GM18520 (cell line): ENCODE data around the gene COL11A1.

Experiments used
- ATAC-seq: cut with Tn5 transposase; IDR thresholded peaks from one replicate; pipeline ENCODE4 v1.9.1; 2021; ENCODE audit not compliant: unreplicated experiment

The COL11A1 gene

GRCh38 chr1:102919659-102920058 lies 188.7 kb downstream of the COL11A1 start:
- ATAC-seq: no peak

DNA sequence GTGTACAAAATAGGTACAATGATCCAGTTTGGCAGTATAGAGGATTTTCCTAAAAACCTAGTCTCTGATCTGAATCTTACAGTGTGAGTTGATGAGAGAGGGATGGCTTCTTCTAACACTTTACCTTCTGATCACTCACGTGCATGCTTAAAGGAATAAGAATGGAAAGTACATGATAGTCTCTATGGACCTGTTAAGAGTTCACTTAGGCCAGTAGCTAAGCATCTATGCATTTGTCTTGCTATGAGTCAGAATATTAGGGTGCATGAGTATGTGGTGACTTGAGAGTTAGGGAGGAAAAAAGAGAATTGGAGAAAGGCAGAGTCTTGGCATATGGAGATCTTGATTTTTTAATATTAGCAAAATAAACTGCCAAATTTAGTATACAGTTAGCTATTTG lies 206.3 kb downstream of the COL11A1 start:
- ATAC-seq: no peak

- ATAC-seq: no peak
Observed at GRCh38 chr1:102899935-102900334, 208.4 kb downstream of the COL11A1 start.

- no peak for ATAC-seq
Observed at GRCh38 chr1:102897557-102897956, 210.8 kb downstream of the COL11A1 start.

DNA sequence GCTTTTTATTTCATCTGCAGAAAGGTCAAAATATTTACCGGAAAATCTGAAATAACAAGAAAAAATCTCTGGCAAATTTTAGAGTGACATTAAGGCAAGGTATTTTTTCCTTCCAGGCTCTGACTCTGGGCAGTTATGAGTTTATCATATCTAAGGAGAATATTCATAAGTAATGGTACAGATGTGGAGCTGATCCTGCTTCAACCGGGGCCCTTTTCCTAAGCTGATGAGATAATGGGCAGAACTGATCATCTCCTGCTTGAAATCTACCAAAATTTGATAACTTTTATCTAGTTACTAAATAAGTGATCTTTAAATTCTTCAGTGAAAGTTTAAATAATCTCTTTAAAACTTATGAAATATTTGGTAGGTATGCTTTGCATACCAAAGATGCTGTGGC lies 211.6 kb downstream of the COL11A1 start:
- no peak for ATAC-seq

DNA sequence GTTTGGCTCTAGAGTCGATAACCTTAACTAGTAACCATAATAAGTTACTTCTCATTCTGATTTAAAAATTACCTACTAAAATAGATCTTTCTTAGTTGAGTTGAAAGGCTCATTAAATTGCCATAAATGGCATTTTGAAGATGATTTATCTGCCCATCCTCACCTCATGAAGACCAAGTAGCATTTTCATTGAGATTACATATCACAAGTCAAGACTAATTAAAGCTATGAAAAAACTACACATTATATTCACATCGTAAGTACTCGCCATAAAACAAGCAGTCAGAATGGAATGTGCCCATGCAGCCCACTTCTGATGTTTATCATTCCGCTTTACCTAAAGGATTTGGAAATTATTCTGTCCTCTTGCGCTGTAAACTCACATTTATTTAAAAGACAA lies 212.0 kb downstream of the COL11A1 start:
- no peak for ATAC-seq

- no peak for ATAC-seq
Observed at GRCh38 chr1:102891868-102892625, 216.3 kb downstream of the COL11A1 start.

- ATAC-seq: no peak
Observed at GRCh38 chr1:102886638-102887037, 221.7 kb downstream of the COL11A1 start.

DNA sequence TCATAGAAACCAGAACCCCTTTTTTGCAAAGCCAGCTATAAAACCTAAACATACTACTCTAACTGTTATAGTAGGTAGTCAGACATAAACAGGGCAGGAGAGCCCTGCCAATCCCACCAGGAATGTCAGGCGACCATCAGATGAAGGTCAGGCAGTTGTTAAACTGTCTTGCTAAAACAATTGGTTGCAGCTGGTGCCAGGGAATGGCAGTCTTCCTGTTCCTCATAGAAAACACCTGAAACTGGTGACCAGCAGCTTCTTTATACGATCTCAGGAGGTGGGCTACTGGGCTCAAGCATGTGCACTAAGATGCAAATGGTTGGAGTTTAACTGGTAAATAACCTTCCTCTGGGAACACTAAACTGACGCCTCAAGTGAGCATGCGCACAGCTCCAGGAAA lies 224.1 kb downstream of the COL11A1 start:
- ATAC-seq: no peak

DNA sequence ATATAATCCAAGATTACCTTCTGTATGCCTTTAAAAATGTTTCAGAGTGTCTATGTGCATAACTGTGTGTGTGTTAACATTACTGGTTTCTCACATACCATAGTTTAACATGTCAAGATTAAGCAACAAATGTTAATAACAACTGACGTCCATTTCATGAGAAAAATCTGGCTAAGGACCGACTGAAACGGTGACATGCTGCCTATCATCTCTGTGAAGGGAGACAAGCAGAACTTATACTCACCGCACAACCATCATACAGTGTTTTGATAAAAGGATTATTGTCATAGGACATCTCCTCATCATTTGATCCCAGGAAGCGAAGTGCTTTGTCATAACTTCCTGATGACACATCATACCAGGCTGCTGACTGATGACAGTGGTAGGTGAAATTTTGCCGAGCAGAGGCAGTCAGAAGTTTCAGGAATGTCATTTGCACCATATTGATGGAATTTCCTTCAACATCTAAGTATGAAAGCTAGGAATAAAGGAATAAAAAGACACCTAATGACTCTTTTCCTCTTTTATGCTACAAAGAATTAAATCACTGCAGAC lies 228.8 kb downstream of the COL11A1 start:
- ATAC-seq: no peak

DNA sequence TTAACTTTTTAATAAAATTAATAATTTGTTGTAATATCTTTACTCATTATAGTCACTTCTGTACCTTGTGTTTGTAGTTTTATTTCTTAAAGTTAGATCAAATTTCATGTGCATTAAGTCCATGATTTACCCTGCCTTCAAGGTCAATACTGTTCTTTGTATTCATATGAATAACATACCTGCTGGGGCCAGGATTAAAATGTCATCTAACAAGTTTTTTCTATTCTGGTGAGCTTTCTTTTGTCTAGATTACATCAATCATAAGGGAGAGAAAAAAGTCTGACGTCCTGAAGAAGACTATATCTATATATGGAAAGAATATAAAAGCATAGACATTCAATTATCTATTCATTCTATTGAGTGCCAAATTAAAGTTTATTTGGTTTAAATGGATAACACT lies 232.6 kb downstream of the COL11A1 start:
- ATAC-seq: no peak

- no peak for ATAC-seq
Observed at GRCh38 chr1:102872526-102872925, 235.8 kb downstream of the COL11A1 start.

DNA sequence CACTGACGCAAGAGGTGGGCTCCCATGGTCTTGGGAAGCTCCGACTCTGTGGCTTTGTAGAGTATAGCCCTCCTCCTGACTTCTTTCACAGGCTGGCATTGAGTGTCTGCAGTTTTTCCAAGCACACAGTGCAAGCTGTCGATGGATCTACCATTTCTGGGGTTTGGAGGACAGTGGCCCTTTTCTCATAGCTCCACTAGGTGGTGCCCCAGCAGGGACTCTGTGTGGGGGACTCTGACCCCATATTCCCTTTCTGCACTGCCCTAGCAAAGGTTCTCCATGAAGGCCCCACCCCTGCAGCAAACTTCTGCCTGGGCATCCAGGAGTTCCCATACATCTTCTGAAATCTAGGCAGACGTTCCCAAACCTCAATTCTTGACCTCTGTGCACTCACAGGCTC lies 236.2 kb downstream of the COL11A1 start:
- no peak for ATAC-seq

DNA sequence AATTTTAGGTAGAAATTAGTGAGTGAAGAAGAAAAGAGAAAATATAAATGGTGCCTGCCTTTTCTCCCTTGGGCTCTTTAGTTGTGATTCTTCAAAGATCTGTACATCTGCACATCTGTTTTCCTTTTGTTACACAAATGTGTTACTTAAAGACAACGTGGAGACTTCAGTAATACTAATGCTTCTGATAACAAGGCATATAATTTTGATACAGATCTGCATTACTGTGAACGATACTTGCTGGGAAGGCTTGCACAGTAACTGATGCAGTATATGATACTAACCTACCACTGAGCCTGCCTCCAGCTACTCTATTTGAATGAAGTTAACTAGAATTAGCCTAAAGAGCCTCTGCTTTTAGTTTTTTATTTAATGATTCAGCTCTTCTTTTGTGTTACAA lies 244.6 kb downstream of the COL11A1 start:
- ATAC-seq: no peak

GRCh38 chr1:102861247-102861646 lies 247.1 kb downstream of the COL11A1 start:
- ATAC-seq: no peak

DNA sequence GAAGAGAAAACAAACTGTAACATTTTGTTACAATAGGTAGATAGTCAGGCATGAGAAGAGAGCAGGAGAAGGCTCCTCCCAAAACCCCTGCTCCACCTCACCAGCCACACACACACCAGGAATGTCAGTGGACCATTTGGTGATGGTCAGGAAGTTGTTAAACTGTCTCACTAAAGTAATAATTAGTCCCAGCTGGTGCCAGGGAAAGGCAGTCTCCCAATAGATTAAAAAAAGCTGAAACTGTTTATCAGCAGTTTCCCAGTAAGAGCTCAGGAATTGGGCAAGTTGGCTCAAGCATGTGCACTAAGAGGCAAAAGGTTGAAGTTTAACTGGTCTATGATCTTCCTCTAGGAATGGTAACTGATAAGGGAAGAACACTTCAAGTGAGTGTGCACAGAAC lies 249.6 kb downstream of the COL11A1 start:
- no peak for ATAC-seq

GRCh38 chr1:102857251-102857650 lies 251.1 kb downstream of the COL11A1 start:
- no peak for ATAC-seq

GRCh38 chr1:102853701-102854187 lies 254.6 kb downstream of the COL11A1 start:
- no peak for ATAC-seq

DNA sequence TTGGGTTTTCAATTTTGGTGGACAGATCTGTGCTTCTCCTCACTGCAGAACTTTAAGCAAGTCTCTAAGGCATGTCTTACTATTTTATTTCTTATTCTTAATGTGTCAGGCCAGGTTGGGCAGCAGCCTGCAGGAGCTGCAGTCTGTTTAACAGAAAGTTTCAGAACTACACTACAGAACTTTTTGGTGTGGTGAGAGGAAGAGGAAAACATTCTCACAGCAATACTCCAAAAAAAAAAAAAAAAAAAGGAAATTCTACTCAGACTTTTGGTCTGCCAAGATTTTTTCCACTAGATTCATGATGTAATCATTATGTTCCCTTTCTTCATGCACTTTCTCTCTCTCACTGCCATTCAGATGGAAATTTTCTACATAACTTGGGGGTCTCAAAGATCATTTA lies 255.2 kb downstream of the COL11A1 start:
- ATAC-seq: no peak

GRCh38 chr1:102852613-102853012 lies 255.7 kb downstream of the COL11A1 start:
- ATAC-seq: no peak

- no peak for ATAC-seq
Observed at GRCh38 chr1:102851616-102852015, 256.7 kb downstream of the COL11A1 start.

DNA sequence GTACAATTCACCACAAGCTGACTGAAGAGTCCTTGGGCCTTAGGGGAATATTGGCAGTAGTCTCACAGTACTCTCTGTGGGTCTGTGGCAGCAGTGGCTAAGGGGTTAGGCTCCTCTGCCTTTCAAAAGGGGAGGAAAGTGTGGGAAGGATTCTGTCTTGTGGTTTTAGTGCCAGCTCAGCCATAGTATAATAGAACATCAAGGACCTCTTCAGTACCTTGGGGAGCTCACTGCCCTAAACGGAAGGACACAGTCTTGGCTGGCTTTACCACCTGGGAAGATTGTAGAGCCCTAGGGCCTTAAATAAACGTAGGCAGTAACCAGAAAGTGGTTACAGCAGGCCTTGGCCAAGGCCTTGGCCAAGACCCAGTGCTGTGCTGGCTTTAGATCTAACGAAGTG lies 265.7 kb downstream of the COL11A1 start:
- ATAC-seq: no peak

GRCh38 chr1:102840741-102841140 lies 267.6 kb downstream of the COL11A1 start:
- no peak for ATAC-seq
